ENCODE results near the gene TDRD9.

GRCh38 chr14:104023325-104024055 is 95.2 kb downstream of the TDRD9 start:
- TF ChIP-seq POLR2AphosphoS5 (IDR thresholded peaks at IDR 0.05) (no peak), CTCF (IDR thresholded peaks at IDR 0.05; ENCODE audit: poor library complexity, severe bottlenecking) (no peak), SMC3 (conservative IDR thresholded peaks at IDR 0.05; ENCODE audit: poor library complexity) (no peak), REST (IDR thresholded peaks at IDR 0.05; ENCODE audit: borderline replicate concordance) (no peak), EZH2 (IDR thresholded peaks at IDR 0.05; ENCODE audit: borderline replicate concordance, insufficient read depth, low read length, poor library complexity, severe bottlenecking) (no peak), TAF1 (IDR thresholded peaks at IDR 0.05; ENCODE audit: low read depth) (no peak), MXI1 (conservative IDR thresholded peaks at IDR 0.05; ENCODE audit: poor library complexity, severe bottlenecking) (no peak), EP300 (conservative IDR thresholded peaks at IDR 0.05; ENCODE audit: poor library complexity, severe bottlenecking) (no peak)

All from neural cell (in vitro differentiated cells).